ENCODE measurements around the gene C16orf92.
"Not testable (repeated sequence)": the region's sequence is repeated elsewhere in the genome, so short reads cannot be mapped to it uniquely, and the experiment has no call there.

Gene C16orf92

DNA sequence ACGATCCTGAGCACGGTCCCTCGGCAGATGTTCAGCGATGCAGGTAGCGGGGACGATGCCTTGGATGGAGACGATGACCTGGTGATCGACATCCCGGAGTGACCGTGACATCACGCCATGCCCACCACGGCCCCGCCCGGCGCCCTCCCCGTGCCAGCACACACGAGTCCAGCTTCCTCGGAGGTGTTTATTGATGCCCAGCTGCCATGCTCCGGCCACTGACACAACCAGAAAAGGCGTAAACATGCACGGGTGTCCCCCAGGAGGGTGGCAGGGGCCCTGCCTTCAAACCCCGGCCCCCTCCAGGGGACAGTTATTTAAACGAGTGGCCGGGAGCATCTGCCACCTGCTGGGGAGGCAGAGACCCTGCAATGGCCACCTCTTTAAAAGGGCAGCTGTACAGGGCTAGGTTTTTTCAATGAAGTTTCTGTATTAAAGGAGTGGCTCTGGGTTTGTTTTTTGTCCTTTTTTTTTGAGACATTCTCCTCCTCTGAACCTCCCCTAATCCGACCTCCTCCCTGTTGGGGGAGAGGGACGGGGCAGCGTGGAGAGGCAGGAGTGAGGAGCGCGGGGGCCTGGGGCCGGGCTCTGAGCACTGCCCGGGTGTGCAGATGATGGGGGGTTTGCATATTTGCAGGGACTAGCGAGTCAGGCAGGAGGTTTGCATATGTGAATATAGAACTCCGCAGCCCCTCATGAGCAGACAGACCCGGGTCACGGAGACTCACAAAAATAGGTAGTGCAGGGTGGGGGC lies 17.5 kb upstream of the C16orf92 start:
- no peak for DNase-seq (ENCODE audit: low read depth)

DNA sequence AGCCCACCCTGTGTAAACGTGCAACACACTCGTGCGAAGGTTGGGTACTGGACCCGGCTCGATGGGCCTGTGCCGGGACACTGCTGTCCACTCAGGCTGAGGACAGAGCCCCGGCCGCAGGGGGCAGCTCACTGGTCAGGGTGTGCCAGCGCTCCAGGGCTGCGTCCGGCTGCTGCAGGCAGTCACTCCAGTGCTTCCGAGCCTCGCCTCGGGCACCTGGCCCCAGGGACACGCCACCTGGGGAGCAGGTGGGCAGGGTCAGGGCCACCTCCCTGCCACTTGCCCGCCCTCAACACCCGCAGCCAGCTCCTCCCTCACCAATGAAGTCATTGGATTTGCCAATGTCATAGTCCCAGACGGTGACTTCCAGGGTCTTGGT lies 16.9 kb upstream of the C16orf92 start:
- DNase-seq (ENCODE audit: low read depth), result no peak

DNA sequence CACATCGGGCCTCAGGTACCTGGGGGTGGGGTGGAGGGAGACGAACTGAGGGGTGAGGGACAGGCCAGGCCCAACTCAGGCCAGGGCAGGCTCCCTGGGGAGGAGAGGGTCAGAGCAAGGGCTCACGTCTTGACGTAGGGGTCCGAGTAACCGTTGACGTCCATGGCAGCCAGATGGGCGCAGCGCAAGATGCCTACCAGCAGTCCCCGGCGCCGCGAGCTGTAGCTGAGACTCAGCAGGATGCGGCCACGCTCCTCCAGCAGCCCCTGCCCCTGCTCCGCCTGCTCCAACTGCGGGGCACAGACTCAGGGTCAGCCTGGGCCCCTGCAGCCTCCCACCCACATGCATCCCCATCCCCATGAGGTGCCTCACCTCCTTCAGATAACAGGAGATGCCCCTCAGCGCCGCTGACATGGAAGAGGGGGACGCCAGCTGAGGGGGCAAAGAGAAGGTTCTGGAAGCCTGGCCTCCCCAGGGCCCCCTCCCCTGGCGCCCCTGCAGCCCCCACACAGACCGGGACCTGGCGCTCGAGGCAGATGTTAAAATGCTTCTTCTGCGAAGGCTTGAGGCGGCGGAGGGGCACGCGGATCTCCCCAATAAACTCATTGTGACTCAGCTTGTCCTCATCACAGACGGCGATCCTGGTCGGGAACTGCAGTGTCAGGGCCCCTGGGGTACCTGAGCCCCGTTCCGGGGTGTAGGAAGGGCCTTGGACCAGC lies 16.2 kb upstream of the C16orf92 start:
- DNase-seq (ENCODE audit: low read depth), result no peak

DNA sequence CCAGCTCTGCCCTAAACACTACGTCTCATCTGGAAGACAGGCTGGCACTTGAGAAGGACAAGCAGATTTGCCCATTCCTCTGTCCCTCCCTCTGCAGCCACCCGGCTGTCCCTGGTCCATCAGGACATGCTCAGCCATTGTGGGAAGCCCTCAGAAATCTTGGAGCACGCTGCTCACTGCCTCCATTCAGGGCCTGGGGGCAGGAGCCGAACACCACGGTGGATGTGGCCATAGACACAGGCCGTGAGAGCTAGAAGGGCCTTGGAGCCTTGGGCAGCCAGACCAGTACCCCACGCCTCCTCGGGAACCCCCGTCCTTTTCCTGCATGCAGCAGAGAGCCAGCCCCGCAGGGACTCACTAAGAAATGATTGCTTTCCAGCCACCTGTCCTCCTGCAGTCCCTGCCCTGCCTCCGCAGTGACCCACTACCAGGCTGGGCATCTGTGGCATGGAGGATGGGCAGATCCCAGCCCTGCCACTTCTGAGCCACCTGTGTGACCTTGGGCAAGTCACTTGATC lies 15.6 kb upstream of the C16orf92 start:
- DNase-seq (ENCODE audit: low read depth), result no peak

DNA sequence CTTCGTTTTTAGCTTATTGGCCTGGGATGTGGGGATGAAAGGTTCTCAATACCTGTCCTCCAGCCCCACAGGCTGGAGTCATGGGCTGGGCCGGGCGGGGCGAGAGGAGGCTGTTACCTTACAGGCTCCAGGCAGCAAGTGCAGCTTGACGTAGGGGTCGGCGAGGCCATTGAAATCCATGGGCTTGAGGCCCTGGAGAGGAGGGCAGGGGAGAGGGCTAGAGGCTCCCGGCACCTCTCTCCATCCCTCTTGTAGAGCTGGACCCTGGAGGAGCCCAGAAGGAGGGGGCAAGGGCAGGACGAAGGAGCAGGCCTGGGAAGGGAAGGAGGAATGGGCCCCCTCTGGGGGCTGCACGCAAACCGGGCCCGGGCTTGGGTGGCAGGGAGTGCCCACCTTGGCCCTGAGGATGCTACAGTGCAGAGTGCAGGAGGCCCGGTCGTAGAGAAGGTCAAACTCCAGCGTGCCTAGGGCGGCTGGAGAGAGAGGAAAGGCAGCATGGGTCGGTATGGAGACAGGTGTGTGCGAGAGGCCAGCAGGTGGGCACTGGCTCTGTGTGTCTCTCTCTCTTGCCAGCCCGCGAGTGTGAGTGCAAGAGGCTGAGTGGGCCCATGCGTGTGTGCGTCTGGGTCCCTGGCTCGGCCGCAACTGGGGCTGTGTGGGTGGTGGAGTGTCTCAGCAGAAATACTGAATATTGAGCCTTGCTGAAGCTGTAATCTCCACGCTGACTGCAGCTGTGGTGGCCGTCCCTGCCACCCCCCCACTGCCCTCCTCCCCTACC lies 13.7 kb upstream of the C16orf92 start:
- DNase-seq (ENCODE audit: low read depth), result no peak

DNA sequence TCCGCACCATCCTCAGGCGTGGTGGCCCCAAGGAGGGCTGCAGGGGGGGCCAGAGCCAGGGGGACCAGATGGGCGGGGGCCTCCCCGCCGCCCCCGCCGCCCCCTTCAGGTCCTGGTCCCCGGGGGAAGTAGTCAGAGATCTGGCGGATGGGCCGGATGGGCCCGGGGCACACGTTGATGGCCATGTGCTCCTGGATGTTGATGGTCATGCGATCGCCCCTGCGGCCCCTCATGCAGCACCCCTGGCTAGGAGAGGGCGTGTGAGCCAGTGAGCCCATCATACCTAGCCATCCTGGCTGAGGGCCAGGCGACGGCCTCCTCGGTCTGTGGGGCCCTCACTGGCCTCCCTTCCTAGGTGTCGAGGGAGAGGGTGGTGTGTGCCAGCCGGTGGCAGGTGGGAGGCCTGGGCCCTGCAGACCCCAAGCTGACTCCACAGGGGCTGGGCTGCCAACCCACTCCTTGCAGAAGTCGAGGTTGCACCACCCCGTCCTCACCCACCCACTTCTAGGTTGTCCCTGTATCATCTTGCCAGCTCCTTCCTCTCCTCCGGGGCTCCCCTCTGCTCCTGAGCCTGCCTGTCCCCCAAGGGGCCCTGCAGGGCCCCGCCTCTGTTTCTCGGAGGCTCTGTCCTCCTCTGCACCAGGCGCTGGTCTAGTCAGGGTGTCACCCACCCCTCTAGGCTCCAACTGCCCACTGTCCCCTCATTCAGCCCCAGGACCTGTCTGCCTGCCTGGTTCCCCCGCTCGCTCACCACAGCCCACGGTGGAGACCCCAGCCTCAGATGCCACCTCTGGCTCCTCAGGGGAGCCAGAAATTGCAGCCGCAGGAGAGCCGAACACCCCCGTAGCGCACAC lies 12.8 kb upstream of the C16orf92 start:
- DNase-seq (ENCODE audit: low read depth), result no peak

DNA sequence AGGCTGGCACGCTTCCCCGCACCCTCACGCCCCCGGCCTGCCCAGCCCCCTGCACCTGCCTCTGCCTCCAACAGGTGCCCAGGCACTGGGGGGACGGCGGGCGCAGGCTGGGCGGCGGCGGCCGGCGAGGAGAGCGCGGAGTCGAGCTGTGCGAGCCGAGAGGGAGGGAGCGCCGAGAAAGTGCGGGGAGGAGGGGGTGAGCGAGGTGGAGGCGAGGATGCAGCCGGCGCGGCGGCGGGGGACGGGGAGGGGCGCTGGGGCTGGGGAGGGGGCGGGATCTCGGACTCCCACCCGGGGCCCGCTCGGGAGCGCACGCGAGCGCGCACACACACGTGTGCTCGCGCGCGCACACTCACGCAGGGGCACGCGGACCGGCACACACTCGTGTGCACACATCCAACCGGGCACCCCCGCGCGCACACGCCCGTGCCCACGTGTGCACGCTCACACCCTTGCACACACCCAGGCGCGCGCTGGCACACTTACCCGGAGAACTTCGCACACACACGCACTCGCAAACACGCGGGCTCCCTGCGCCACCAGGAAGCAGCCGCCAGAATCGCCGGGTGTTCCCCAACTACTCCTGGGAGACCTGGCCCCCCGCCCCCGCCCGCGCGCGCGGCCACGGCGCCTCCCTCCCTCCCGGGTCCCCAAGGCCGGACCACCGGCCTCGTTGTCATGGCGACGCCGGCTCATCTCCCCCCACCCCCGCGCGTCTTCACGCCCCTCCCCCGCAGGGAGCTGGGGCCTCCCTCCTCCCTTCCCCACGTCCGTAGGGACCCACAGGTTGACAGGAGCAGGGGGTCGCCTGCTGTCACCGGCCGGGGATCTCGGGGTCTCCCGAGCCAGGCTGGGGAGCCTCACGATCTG lies 11.9 kb upstream of the C16orf92 start, which contains the start of gene DOC2A:
DOC2A (minus strand) TSS at position 184 of the 870 bp plus-strand sequence. CDS start 805 bp downstream, outside the sequence.
- DNase-seq (ENCODE audit: low read depth), result no peak

DNA sequence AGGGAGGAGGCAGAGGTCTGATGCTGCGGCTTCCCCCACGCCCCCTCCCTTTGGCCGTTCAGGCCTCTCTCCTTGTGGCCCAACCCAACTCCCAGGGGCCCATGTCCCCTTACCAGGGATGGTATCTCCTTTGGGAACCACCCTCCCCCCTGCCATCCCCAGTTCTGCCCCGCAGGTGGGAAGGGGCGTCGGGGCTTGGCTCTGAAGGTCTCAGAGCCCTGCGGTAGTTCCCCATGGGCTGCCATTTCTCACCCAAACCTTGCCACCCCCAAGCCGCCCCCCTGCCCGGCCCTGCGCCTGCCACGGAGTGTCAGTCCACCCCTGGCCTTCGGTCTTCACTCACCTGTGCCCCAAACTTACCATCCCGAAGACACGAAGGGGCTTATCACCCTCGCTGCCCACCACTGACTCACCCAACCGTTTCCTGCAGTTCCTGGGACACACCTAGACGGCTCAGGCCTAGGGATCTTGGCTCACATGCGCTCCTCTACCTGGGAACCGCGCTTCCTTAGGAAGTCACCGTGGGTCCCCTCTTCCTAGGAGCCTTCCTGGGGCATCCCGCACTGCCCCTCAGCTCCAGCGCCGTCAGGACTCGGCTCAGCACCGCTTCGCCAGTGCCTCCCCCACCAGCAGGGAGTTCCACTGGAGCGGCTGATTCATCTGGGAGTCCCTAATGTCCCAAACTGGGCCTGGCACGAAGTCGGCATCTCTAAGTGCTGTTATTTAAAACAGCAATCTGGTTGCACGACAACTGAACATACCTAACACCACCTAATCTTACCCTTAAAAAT lies 11.1 kb upstream of the C16orf92 start:
- DNase-seq (ENCODE audit: low read depth), result no peak

DNA sequence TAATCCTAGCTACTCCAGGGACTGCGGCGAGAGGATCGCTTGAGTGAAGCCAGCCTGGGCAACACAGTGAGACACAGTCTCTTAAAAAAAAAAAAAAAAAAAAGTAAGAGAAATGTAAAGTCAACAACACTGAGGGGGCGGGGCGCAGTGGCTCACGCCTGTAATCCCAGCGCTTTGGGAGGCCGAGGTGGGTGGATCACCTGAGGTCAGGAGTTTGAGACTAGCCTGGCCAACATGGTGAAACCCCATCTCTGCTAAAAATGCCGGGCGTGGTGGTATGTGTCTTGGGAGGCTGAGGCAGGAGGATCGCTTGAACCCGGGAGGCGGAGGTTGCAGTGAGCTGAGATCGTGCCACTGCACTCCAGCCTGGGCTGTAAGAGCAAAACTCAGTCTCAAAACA lies 10.4 kb upstream of the C16orf92 start:
- not testable (repeated sequence) for DNase-seq (ENCODE audit: low read depth)

DNA sequence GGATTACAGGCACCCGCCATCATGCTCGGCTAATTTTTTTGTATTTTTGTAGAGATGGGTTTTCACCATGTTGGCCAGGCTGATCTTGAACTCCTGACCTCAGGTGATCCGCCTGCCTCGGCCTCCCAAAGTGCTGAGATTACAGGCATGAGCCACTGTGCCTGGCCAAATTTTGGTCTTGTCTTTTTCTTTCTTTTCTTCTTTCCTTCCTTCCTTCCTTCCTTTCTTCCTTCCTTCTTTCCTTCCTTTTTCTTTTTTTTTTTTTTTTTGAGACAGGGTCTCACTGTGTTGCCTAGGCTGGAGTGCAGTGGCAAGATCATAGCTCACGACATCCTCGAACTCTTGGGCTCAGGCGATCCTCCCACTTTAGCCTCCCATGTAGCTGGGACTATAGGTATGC lies 7.5 kb upstream of the C16orf92 start:
- not testable (repeated sequence) for DNase-seq (ENCODE audit: low read depth)

DNA sequence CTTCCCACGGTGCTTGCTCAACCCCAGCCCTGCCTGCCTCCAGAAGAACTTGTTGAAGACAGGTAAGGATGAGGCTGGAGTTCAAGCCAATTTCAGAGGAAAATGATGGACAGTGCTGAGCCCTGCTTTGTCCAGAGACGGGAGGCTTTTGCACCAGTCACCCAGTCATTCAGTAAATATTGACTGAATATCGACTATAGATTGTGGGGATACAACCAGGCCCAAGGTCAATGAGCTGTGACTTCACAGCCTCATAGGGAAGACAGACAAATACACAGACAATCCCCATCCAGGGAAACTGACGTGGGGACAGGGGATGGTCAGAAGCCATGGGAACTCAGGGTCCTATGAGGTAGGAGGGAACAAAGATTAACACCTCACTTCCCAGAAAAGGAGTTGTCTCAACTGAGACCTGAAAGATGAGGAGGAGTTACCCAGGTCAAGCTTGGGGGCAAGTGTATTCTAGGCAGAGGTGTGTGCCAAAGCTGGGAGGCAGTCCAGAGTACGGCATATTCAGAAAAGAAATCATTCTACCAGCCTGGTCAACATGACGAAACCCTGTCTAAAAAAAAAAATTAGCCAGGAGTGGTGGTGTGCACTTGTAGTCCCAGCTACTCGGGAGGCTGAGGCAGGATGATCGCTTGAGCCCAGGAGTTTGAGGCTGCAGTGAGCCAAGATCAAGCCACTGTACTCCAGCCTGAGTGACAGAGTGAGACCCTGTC lies 6.3 kb upstream of the C16orf92 start:
- no peak for DNase-seq (ENCODE audit: low read depth)

DNA sequence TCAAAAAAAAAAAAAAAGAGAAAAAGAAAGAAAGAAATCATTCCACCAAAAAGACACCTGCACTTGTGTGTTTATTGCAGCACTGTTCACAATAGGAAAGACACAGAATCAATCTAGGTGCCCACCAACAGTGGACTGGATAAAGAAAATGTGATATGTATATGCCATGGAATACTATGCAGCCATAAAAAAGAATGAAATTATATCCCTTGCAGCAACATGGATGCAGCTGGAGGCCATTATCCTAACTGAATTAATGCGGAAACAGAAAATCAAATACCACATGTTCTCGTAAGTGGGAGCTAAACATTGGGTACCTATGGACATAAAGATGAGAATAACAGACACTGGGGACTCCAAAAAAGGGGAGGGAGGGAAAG lies 5.7 kb upstream of the C16orf92 start:
- no peak for DNase-seq (ENCODE audit: low read depth)

DNA sequence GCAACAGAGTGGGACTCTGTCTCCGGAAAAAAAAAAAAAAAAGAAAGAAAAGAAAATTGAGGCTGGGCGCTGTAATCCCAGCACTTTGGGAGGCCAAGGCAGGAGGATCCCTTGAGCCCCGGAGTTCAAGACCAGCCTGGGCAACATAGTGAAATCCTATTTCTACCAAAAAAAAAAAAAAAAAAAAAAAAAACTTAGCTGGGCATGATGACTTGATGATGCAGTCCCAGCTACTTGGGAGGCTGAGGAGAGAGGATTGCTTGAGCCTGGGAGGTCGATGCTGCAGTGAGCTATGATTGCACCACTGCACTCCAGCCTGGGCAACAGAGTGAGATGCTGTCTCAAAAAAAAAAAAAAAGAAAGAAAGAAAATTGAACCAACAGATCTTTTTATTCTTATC lies 5.1 kb upstream of the C16orf92 start:
- not testable (repeated sequence) for DNase-seq (ENCODE audit: low read depth)

DNA sequence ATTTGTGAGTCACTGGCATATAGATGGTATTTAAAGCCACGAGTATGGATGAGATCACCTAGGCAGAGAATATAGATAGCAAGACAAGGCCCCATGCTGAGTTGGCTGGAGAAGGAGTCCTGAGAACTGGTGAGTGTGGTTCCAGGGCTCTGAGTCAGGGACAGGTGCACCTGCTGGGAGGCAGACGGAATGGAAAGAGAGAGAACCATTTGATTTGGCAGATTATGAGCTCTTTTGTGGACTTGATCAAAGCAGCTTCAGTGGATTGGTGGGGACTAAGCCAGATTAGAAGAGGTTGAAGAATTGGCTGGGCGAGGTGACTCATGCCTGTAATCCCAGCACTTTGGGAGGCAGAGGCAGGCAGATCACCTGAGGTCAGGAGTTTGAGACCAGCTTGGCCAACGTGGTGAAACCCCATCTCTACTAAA lies 4.3 kb upstream of the C16orf92 start:
- DNase-seq (ENCODE audit: low read depth), result no peak

DNA sequence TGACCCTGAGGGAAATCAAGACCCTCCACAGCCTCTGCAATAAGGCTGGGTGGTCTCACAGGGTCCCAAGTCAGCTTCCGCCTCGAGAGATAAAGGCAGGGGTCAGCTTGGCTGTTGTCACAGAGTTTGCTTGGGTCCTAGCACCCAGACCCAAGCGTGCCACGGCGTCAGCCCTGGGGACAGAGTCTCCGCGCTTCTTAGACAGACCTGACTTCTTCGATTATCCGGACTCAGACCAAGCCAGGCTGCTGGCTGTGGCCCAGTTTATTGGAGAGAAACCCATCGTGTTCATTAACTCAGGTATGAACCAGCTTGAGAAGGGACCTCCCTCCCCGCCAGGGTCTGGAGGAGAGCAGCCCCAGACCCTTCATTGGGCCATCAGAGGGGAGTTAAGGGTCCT lies 588 bp downstream of the C16orf92 start:
- DNase-seq (ENCODE audit: low read depth), result no peak

DNA sequence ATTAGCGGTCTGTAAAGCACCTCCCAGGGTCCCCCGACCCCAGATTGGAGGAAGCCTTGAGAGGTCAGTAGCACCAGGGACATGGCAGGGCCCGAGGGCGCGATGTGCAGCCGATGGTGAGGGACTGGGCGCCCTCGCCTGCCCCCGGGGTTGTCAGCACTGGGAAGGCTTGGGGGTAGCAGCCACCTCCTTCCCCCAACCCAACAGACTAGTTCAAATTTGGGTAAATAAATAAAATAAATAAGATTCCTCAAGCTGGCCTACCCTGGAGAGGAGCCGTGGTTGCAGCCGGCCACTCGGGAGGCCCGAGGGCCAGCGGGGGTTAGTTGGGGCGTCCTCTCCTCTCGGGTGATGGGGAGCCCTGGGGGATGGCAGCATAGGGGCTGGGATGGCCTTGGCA lies 1.5 kb downstream of the C16orf92 start:
- no peak for DNase-seq (ENCODE audit: low read depth)

DNA sequence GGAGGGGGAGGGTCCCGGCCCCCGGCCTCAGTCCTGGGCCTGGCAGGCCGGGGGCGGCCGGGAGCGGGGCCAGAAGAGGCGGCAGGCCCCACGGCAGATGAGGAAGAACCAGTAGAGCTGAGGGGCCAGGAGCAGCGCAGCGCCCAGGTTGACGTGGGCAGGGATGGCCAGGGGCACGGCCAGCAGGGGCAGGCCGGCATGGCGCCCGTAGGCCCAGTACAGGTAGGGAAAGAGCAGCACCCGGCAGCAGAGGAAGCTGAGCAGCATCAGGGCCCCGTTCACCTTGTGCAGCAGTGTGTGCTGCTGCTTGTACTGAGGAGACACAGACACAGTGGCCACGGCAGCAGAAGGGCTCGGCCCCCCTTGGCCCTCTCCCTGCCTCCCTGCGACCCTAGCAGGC lies 2.2 kb downstream of the C16orf92 start:
- DNase-seq (ENCODE audit: low read depth), result no peak

DNA sequence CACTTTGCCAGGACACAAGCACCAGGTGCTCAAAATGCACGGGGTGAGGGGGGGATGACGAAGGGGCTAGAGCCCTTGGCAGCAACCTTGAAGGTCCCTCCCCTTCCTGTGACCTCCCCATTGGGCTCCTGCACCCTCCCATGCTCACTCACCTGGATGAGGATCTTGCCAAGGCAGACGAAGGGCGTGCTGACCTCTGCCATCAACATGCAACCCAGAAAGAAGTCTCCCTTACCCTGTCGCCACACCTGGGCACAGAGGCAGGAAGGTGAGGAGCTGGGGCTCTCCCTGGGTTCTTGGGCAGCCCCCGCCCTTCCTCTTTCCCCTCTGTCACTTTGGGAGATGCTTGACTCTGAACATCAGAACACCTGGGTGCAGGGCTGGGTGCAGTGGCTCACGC lies 2.6 kb downstream of the C16orf92 start:
- DNase-seq (ENCODE audit: low read depth), result no peak

DNA sequence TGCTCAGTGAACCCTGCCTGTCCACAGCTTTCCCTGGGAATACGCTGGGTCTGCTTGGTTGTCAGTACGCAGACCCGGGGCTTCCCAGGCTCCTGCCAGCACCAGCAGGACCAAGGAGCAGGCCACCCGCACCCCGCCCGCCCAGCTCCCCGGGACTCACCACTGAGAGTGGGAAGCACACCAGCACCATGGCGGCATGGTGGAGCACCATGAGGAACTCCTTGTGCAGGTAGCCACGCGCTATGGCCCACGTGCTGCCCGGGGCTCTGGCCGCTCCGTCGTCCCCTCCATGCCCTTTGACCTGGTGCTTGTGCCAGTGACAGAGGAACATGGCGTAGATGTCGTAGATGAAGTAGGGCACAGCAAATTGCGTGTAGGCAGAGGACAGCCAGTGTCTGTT lies 3.5 kb downstream of the C16orf92 start:
- no peak for DNase-seq (ENCODE audit: low read depth)

Data from activated T-helper 9 cell treated with anti-CD3 and anti-CD28 coated beads, Interleukin-2, amount 50 U/mL, for 16 hours (primary cell).